ENCODE measurements around the gene ZMAT5. TPM values are rescaled to one million over a fixed set of nuclear protein-coding genes. Genes with fewer than 3 reads are reported as not detected.

The ZMAT5 gene
- total RNA-seq, 6 donors from 2014 or later, result 9.4 to 24.4 (median 22.4) TPM

DNA sequence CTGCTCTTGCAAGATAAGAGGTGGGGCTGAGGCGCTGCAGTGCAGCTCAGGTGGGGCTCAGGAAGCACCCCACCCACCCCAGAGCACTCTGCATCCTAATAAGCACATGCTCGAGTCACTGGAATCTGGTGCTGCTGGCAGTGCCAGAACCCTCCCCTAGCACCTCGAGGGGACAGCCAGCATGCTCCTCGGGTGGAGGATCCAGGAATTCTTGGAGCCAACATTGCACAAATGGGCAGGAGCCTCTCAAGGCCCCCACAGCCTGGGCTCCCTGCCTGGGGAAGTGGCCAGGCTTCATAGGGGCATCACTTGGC, 74.5 kb downstream of the ZMAT5 start:
- Histone ChIP-seq H3K36me3 (peaks cover 0 to 66% (median 32%) of the 10 kb centered on the region in 4 donors), H3K27ac (no peak overlapping the region), H3K4me1 (no peaks in the 10 kb centered on the region), H3K9me3 (no peaks in the 10 kb centered on the region), H3K27me3 (no peaks in the 10 kb centered on the region), H3K4me3 (no peak overlapping the region)
- ATAC-seq (ENCODE audit: low FRiP score in 2 of 2) (no peak), DNase-seq (no peak)
- WGBS, 2 donors, result 57% methylated on average over 3 of the region's 4 CpGs; no CpG with 5 or more reads in 1 of the 2 donors
- TF ChIP-seq CTCF (IDR thresholded peaks at IDR 0.05) (no peak), EP300 (IDR thresholded peaks at IDR 0.05) (no peak)

DNA sequence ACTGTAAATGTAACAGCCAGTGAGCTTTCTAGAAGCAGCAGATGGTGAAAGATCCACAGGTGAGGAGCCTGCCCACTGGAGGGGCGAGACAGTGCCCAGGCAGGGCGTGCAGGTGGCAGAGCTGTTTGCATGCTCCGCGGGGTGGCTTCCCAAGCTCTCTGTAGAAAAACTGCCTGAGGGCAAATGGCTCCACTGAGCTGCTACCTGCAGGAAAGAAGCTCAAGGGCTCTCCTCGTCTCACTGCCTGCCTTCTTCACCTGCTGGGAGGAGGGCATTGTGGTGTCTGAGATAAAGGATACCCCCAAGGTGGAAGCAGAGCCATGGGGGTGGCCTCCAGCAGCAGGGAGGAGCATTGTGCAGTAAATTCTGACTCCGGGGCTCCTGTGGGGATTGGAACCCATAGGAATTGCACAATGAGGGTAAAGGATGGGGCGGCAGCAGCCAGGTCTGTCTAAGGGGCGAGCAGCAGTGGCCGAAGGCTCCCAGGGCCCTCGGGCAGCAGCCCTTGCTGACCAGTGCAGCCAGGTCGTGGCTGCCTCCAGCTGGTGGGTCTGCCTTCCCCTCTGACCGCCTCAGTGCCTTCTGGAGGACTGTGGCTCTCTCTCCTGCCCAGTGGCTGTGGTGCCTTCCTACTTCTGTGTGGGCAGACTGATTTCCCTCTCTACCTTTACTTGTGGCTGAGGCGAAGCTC, 75.0 kb downstream of the ZMAT5 start:
- no peaks in the 10 kb centered on the region for H3K4me1 ChIP-seq
- DNase-seq (no peak), ATAC-seq (ENCODE audit: low FRiP score in 2 of 2) (no peak)
- WGBS, 2 donors, result 87 to 94% methylated on average over 11 to 12 of the region's 13 CpGs
- no peaks in the 10 kb centered on the region for H3K9me3 ChIP-seq
- H3K36me3 ChIP-seq, result peaks cover 0 to 65% (median 33%) of the 10 kb centered on the region in 4 donors
- no peak for TF ChIP-seq CTCF (IDR thresholded peaks at IDR 0.05)
- TF ChIP-seq POLR2AphosphoS5 (IDR thresholded peaks at IDR 0.05), result no peak
- no peak for TF ChIP-seq EP300 (IDR thresholded peaks at IDR 0.05)
- no peak for TF ChIP-seq POLR2A (IDR thresholded peaks at IDR 0.05)
- no peaks in the 10 kb centered on the region for H3K27me3 ChIP-seq
- H3K27ac ChIP-seq, result no peak overlapping the region
- no peak overlapping the region for H3K4me3 ChIP-seq

- 82% methylated on average over 8 to 9 of the region's 9 CpGs for WGBS, 2 donors
- no peak for TF ChIP-seq POLR2A (IDR thresholded peaks at IDR 0.05)
- no peak for TF ChIP-seq EP300 (IDR thresholded peaks at IDR 0.05)
- TF ChIP-seq CTCF (IDR thresholded peaks at IDR 0.05), result no peak
- TF ChIP-seq POLR2AphosphoS5 (IDR thresholded peaks at IDR 0.05), result no peak
- H3K27ac ChIP-seq, result no peak overlapping the region
- no peak overlapping the region for H3K4me3 ChIP-seq
- no peaks in the 10 kb centered on the region for H3K4me1 ChIP-seq
- H3K36me3 ChIP-seq, result peaks cover 0 to 66% (median 29%) of the 10 kb centered on the region in 4 donors
- DNase-seq (no peak), ATAC-seq (ENCODE audit: low FRiP score in 2 of 2) (no peak)
- H3K27me3 ChIP-seq, result no peaks in the 10 kb centered on the region
- H3K9me3 ChIP-seq, result no peaks in the 10 kb centered on the region
Observed at GRCh38 chr22:29690476-29690875, 76.3 kb downstream of the ZMAT5 start.

DNA sequence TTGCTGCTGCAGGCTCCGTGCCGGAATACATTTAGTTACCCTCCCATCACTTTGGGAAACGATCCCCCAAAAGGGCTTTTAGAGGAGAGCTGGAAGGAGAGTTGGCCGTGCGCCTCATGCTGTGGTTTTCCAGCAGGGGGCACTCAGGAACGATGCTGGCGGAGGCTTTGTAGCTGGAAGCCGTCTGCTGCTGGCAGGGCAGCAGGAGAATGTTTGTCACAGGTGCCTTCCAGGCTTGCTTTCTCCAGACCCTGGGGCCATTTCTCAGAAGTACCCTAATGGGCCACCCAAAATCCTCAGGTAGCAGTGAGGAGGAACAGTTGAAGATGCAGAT, 77.0 kb downstream of the ZMAT5 start:
- 38 to 51% methylated on average over 8 of the region's 8 CpGs for WGBS, 2 donors
- H3K36me3 ChIP-seq, result peaks cover 0 to 66% (median 25%) of the 10 kb centered on the region in 4 donors
- TF ChIP-seq EP300 (IDR thresholded peaks at IDR 0.05) (no peak), CTCF (IDR thresholded peaks at IDR 0.05) (peak; percentile 31 to 62 (median 56)), POLR2AphosphoS5 (IDR thresholded peaks at IDR 0.05) (no peak)
- no peaks in the 10 kb centered on the region for H3K9me3 ChIP-seq
- H3K4me3 ChIP-seq, result no peak overlapping the region
- no peaks in the 10 kb centered on the region for H3K4me1 ChIP-seq
- peak in 1 of 2 donors; percentile 65 for DNase-seq
- ATAC-seq (ENCODE audit: low FRiP score in 2 of 2), result peak in 1 of 2 donors; percentile 33
- no peak overlapping the region for H3K27ac ChIP-seq
- no peaks in the 10 kb centered on the region for H3K27me3 ChIP-seq

DNA sequence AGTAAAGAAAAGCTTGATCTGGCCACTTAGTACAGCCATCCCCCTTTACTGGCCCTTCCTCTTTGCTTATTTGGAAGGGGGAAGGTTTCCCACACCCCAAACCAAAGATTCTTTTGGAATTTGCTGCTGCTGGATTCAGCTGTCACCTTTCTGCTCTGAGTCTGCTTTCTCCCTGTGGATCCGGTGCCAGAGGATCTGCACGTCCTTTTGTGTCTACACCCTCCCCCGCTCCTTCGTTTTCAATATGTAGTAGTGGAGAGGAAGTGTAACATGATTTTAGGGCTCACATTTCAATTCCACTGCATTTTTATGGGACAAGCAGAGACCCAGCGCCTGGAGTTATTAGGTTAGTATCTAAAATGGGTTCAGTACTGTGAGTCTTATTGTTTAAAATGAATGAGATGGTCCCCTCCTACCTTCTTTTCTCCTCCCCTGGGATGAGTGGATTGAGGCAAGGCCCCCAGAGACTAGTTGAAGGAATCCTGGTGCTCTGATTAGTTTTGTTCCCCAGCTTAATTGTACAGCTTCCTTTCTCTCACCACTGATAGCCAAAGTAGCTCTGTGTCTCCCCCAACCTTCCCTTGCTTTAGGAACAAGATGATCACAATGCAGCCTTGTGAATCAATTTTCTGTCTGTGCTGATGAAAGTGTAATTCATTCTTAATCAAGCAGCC, 77.5 kb downstream of the ZMAT5 start:
- WGBS, 2 donors, result 78 to 95% methylated on average over 5 of the region's 5 CpGs
- no peak for DNase-seq
- H3K36me3 ChIP-seq, result peaks cover 0 to 67% (median 25%) of the 10 kb centered on the region in 4 donors

More for the DNA sequence above, 77.5 kb downstream of the ZMAT5 start:
- no peak for TF ChIP-seq POLR2AphosphoS5 (IDR thresholded peaks at IDR 0.05)
- no peak for TF ChIP-seq CTCF (IDR thresholded peaks at IDR 0.05)
- TF ChIP-seq EP300 (IDR thresholded peaks at IDR 0.05), result no peak
- no peak for TF ChIP-seq POLR2A (IDR thresholded peaks at IDR 0.05)
- no peak for ATAC-seq (ENCODE audit: low FRiP score in 2 of 2)
- Histone ChIP-seq H3K4me1 (no peaks in the 10 kb centered on the region), H3K4me3 (no peak overlapping the region), H3K27me3 (no peaks in the 10 kb centered on the region), H3K27ac (no peak overlapping the region), H3K9me3 (no peaks in the 10 kb centered on the region)
